Measurements from ENCODE around the gene CDH23.

CDH23 gene

GRCh38 chr10:71483135-71483534 lies 86.4 kb downstream of the CDH23 start:
- DNase-seq: no peak
- no peak for TF ChIP-seq GATA1 (IDR thresholded peaks at IDR 0.05; ENCODE audit: low read depth, low read length)

DNA sequence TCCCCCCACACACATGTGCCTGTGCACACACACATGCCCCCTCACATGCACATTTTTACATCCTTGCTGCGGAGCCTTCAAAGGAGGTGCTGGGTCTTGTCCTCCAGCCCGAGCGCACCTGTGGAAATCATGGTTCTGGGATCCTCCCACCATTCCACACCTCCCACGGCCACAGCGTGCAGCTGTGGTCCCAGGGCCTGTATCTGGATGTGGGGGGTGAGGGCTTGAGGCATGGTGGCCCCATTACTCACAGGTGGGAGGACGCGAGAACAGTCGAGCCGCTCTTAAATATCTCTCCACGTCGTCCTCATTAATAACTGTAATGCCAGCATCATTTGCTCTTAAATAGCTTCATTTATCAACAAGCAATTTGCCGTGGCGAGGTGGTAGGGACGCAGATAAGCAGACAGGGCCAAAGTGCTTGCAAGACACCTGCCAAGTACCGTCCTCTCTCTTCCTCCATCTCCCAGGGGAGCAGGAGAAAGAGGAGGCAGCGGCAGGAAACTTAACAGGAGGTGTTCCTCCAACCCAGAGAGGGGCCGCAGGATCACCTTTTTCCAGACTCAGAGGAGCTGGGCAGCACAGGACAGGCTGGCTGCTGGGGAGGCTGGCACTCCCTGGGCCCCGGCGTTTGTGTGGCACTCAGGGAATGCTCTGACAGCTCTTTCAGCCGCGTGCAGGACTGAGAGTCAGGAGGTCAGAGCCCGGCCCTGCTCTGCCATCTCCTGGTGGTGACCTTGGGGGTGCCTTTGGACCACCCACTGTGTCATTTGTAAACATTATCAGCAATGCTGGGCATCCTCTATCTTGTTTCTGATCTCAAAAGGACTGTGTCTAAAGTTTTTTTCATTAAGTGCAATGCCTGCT lies 87.4 kb downstream of the CDH23 start:
- DNase-seq: no peak
- TF ChIP-seq GATA1 (IDR thresholded peaks at IDR 0.05; ENCODE audit: low read depth, low read length): no peak
- no peak for TF ChIP-seq POLR2A (IDR thresholded peaks at IDR 0.05; ENCODE audit: low read length)

- TF ChIP-seq GATA1 (IDR thresholded peaks at IDR 0.05; ENCODE audit: low read depth, low read length): no peak
- TF ChIP-seq POLR2A (IDR thresholded peaks at IDR 0.05; ENCODE audit: low read length): no peak
- peak; percentile 57 to 72 for DNase-seq
These were observed 89.9 kb downstream of the CDH23 start for GRCh38 chr10:71486484-71487114.

GRCh38 chr10:71487726-71488125 lies 91.0 kb downstream of the CDH23 start:
- TF ChIP-seq GATA1 (IDR thresholded peaks at IDR 0.05; ENCODE audit: low read depth, low read length) (no peak), POLR2A (IDR thresholded peaks at IDR 0.05; ENCODE audit: low read length) (no peak)
- no peak for DNase-seq

- DNase-seq: no peak
- TF ChIP-seq POLR2A (IDR thresholded peaks at IDR 0.05; ENCODE audit: low read length) (no peak), GATA1 (IDR thresholded peaks at IDR 0.05; ENCODE audit: low read depth, low read length) (no peak)
These were observed 92.4 kb downstream of the CDH23 start for GRCh38 chr10:71489077-71489476.

DNA sequence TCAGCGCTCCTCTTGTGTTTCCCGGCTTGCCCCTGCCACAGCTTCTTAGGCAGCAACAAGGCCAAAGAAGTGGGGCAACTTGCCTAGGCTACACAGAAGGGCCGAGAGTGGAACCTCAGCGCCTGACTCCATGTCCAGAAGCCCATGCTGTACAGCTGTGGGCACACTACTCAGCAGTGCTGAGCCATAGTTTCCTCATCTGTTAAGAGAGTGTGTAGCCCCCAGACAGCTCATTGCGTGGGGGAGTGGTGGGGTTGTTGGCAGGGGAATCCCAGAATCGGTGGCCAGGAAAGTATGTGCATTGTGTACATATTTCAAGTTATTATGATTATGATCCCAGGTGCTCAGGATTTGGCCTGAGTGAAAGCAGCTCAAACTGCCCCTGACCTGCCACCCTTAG lies 96.2 kb downstream of the CDH23 start:
- TF ChIP-seq POLR2A (IDR thresholded peaks at IDR 0.05; ENCODE audit: low read length): no peak
- TF ChIP-seq GATA1 (IDR thresholded peaks at IDR 0.05; ENCODE audit: low read depth, low read length): no peak

DNA sequence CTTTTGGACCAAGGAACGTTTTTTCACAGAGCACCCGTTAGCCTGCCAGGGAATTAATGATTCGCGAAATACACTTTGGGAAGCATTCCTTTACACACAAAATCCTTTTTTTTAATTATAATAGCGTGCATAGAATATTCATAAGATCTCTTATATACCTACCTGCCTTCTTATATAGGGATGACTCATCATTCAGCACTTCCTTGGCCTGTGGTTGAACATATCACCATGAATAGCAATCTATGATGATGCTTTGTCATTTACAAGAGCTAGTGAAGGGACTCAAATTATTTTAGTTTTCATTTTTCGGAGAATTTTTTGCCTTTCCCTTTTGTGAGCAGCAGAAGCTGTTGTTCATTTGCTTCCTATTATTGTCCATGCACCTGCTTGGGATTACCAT lies 97.0 kb downstream of the CDH23 start:
- DNase-seq: no peak
- TF ChIP-seq POLR2A (IDR thresholded peaks at IDR 0.05; ENCODE audit: low read length) (no peak), GATA1 (IDR thresholded peaks at IDR 0.05; ENCODE audit: low read depth, low read length) (no peak)

More for the DNA sequence above, 96.2 kb downstream of the CDH23 start:
- DNase-seq: no peak

- DNase-seq: no peak
- no peak for TF ChIP-seq GATA1 (IDR thresholded peaks at IDR 0.05; ENCODE audit: low read depth, low read length)
These were observed 97.8 kb downstream of the CDH23 start for GRCh38 chr10:71494476-71494875.

- TF ChIP-seq POLR2A (IDR thresholded peaks at IDR 0.05; ENCODE audit: low read length) (no peak), GATA1 (IDR thresholded peaks at IDR 0.05; ENCODE audit: low read depth, low read length) (no peak)
- no peak for DNase-seq
These were observed 98.3 kb downstream of the CDH23 start for GRCh38 chr10:71494980-71495381.

- TF ChIP-seq GATA1 (IDR thresholded peaks at IDR 0.05; ENCODE audit: low read depth, low read length): no peak
- no peak for DNase-seq
These were observed 100.4 kb downstream of the CDH23 start for GRCh38 chr10:71496927-71497762.

DNA sequence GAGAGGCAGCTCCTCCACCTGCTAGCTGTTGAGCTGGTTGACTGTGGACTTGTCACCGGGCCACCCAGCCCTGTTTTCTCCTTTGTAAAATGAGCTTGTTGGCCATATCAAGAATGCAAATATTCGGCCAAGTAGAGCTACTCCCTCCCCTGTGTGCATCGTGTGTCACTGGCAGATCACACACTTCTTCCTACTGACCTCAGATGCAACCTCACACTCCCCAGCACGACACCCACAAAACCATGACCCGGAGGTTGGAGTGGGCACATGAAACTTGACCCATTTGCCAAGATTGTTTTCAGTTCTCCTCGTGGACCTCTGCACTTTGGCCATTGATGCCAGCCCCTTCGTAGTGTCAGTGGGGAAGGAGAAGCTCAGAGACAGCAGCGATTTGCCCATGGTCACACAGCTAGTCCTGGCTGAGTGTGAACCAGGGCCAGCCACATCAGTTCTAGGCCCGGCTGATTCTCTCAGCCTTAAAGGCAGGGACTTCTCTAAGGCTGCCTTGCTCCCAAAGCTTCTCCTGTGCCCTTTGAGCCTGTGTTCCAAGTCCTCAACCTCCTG lies 101.1 kb downstream of the CDH23 start:
- TF ChIP-seq POLR2A (IDR thresholded peaks at IDR 0.05; ENCODE audit: low read length) (no peak), GATA1 (IDR thresholded peaks at IDR 0.05; ENCODE audit: low read depth, low read length) (no peak)
- no peak for DNase-seq

DNA sequence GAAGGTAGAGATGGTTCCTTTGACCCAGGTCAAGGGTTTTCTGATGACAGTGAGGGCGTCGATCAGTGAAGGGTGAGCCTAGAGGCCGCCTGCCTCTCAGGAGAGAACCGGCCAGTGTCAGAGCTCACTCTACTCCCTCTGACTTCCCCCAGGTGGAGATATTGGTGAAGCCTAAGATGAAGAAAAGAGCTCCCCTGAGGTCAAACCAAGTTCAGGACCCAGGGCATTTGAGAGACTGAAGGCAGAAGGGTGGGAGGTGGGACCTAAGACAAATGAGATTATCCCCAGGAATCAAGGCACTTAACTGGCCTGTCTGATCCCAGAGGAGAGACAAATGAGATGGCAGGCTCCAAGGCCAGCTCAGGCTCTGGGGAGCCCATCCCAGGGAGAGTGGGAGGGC lies 104.7 kb downstream of the CDH23 start:
- no peak for DNase-seq
- TF ChIP-seq POLR2A (IDR thresholded peaks at IDR 0.05; ENCODE audit: low read length): no peak

DNA sequence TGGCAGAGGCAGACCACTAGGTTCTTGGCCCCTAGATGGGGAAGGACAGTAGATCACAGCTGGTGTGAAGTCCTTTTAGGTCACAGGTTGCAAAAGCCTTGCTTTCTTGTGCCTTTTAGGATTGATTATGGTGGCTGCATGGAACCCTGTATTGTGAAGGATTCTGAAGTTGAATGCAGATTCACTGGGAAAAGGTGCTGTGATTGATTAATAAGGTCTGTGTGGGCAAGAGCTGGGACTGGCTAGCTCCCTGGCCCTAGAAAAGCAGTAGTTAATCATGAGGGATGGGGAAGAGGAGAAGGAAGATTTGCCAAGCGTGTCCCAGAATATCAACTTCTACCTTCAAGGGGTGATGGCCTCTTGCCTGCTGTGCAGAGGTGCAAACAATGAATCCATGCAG lies 105.5 kb downstream of the CDH23 start:
- no peak for DNase-seq
- no peak for TF ChIP-seq GATA1 (IDR thresholded peaks at IDR 0.05; ENCODE audit: low read depth, low read length)
- no peak for TF ChIP-seq POLR2A (IDR thresholded peaks at IDR 0.05; ENCODE audit: low read length)

- TF ChIP-seq POLR2A (IDR thresholded peaks at IDR 0.05; ENCODE audit: low read length): no peak
- TF ChIP-seq GATA1 (IDR thresholded peaks at IDR 0.05; ENCODE audit: low read depth, low read length): no peak
- no peak for DNase-seq
These were observed 106.1 kb downstream of the CDH23 start for GRCh38 chr10:71502851-71503250.

Data from erythroblast (primary cell).